Pancreas (tissue), 10 donors: ENCODE measurements around the gene SMCHD1. TPM values are rescaled to one million over a fixed set of nuclear protein-coding genes. Genes with fewer than 3 reads are reported as not detected.

Source experiments
- ATAC-seq, 4 donors: fragments of 200-7000 bp; cut with Tn5 transposase; one replicate each; pipeline versions ENCODE4 v1.8.0 to v1.9.1; 2020; ENCODE audit warnings: mild to moderate bottlenecking in 4 of 4, moderate library complexity in 4 of 4
- DNase-seq, 6 donors: peaks; one replicate each; pipeline ENCODE4 v3.0.0-alpha.2; 2020
- FAIRE-seq: peaks from 2 replicates; lab custom pipeline; 2012; peaks lifted over from hg19 to GRCh38; lab: Jason Lieb, UNC
- H3K27ac ChIP-seq, 4 donors: fragments of 200-600 bp; sonication (generic); 1 replicate in 3 of 4; 2 replicates in 1 of 4; pipeline versions ENCODE4 v1.5.0 to v1.8.0; 2020
- H3K27me3 ChIP-seq, 4 donors: fragments of 200-600 bp; one replicate each; pipeline ENCODE4 v1.8.0; 2021
- H3K36me3 ChIP-seq, 3 donors: fragments of 200-600 bp; sonication (generic) in 1 of 3; one replicate each; pipeline versions ENCODE4 v1.5.0 to v1.8.0; 2020 to 2021
- H3K4me1 ChIP-seq, 3 donors: fragments of 200-600 bp; one replicate each; pipeline ENCODE4 v1.8.0; 2021
- H3K4me3 ChIP-seq, 4 donors: fragments of 200-600 bp; sonication (generic) in 2 of 4; one replicate each; pipeline versions ENCODE4 v1.5.0 to v1.8.0; 2020 to 2021
- H3K9me3 ChIP-seq, 4 donors: fragments of 200-600 bp; one replicate each; pipeline ENCODE4 v1.8.0; 2021
- CTCF ChIP-seq, 4 donors: fragments of 200-600 bp; sonication (generic) in 3 of 4; IDR thresholded peaks; one replicate each; pipeline versions ENCODE4 v1.5.0 to v1.8.0; 2021; ENCODE audit warnings: antibody characterized with exemption in 4 of 4
- WGBS, 2 donors: extraction: QIAGEN DNeasy Blood & Tissue Kit; methylation state at CpG; one replicate each; pipeline ENCODE4 v1.1.7; 2013; 5-methylcytosine and 5-hydroxymethylcytosine counted together
- intact Hi-C, 3 donors: fragments of 100-400 bp; cut with DNase I; formaldehyde crosslinking; loops; one replicate each; pipeline versions ENCODE4 v1.11.1 to v1.14.2; 2022
- polyA plus RNA-seq, 2 donors: library from polyadenylated mRNA; stranded (reverse); fragments of 200-250 nt; gene quantifications; one replicate each; pipeline ENCODE4 v1.2.3, GENCODE V29; 2013
- total RNA-seq, 6 donors: library from RNA; stranded (reverse); fragmentation: NEBNext Ultra II Directional in 4 of 6; extraction: Animal tissue kit (Norgen Biotek cat#: 25700) in 4 of 6; gene quantifications; one replicate each; pipeline versions ENCODE4 v1.2.1 to v1.2.4, GENCODE V29; 2021 to 2023
- donor health status: healthy with polysubstance abuse.
- donor health status: DM: no; HTN: no; CAD: no; lungs with moderate emphysema.
- donor health status: DM: no; HTN: no; CAD: no.
- donor health status: control.
- donor health status: control.
- donor health status: Bipolar disorder and iron deficiency.
- donor health status: DM: yes; HTN: yes; CAD: no.
- donor health status: DM: no; HTN: no; CAD: no.
- donor health status: DM: no; HTN: no; CAD: no.
- donor health status: DM: yes; HTN: yes; CAD: no.

The SMCHD1 gene
- total and polyA plus RNA-seq, 8 donors, result 6.6 to 32.7 (median 25.2) TPM

- Histone ChIP-seq H3K27me3 (no peaks in the 10 kb centered on the region), H3K4me3 (no peak overlapping the region), H3K27ac (no peak overlapping the region), H3K36me3 (no peaks in the 10 kb centered on the region), H3K9me3 (no peaks in the 10 kb centered on the region), H3K4me1 (no peaks in the 10 kb centered on the region)
- ATAC-seq (no peak), FAIRE-seq (no peak), DNase-seq (no peak)
- intact Hi-C loops, result no loop called here
- WGBS, 2 donors, result 84 to 86% methylated on average over 8 of the region's 8 CpGs
- TF ChIP-seq CTCF (IDR thresholded peaks at IDR 0.05), result no peak
These were observed 183.7 kb downstream of the SMCHD1 start for GRCh38 chr18:2839202-2839601.

GRCh38 chr18:2840521-2840920, 185.0 kb downstream of the SMCHD1 start:
- no peaks in the 10 kb centered on the region for H3K36me3 ChIP-seq
- FAIRE-seq (no peak), DNase-seq (no peak), ATAC-seq (no peak)
- no peak for TF ChIP-seq CTCF (IDR thresholded peaks at IDR 0.05)
- H3K9me3 ChIP-seq, result no peaks in the 10 kb centered on the region
- H3K4me3 ChIP-seq, result no peak overlapping the region
- no peaks in the 10 kb centered on the region for H3K4me1 ChIP-seq
- H3K27ac ChIP-seq, result no peak overlapping the region
- H3K27me3 ChIP-seq, result no peaks in the 10 kb centered on the region
- intact Hi-C loops, result no loop called here
- 93% methylated on average over 1 of the region's 1 CpG for WGBS, 2 donors

- Histone ChIP-seq H3K4me1 (peaks cover 3 to 7% (median 7%) of the 10 kb centered on the region in 3 donors), H3K4me3 (no peak overlapping the region), H3K9me3 (no peaks in the 10 kb centered on the region), H3K36me3 (no peaks in the 10 kb centered on the region), H3K27ac (no peak overlapping the region), H3K27me3 (peaks cover 0 to 15% (median 0%) of the 10 kb centered on the region in 4 donors)
- TF ChIP-seq CTCF (IDR thresholded peaks at IDR 0.05), result no peak
- FAIRE-seq (no peak), ATAC-seq (peak in 1 of 4 donors; percentile 6), DNase-seq (peak in 1 of 6 donors; percentile 44)
- 81 to 85% methylated on average over 6 of the region's 6 CpGs for WGBS, 2 donors
- intact Hi-C loops, result no loop called here
These were observed 187.6 kb downstream of the SMCHD1 start for GRCh38 chr18:2843146-2843545.

GRCh38 chr18:2845172-2845571, 189.6 kb downstream of the SMCHD1 start:
- H3K9me3 ChIP-seq, result no peaks in the 10 kb centered on the region
- ATAC-seq, result peak in 2 of 4 donors; percentile 8 to 50
- intact Hi-C loops, result no loop called here
- no peak for TF ChIP-seq CTCF (IDR thresholded peaks at IDR 0.05)
- H3K27me3 ChIP-seq, result peaks cover 0 to 27% (median 0%) of the 10 kb centered on the region in 4 donors
- no peak overlapping the region for H3K27ac ChIP-seq
- WGBS, 2 donors, result 78 to 87% methylated on average over 4 of the region's 4 CpGs
- H3K4me3 ChIP-seq, result no peak overlapping the region
- DNase-seq, result no peak
- FAIRE-seq, result no peak
- peaks cover 3 to 7% (median 7%) of the 10 kb centered on the region in 3 donors for H3K4me1 ChIP-seq
- no peaks in the 10 kb centered on the region for H3K36me3 ChIP-seq

- H3K4me3 ChIP-seq, result peak within 1 kb of the TSS; percentile 8 to 48 (median 27)
- WGBS, 2 donors, result 1 to 2% methylated on average over 69 to 80 of the region's 80 CpGs
- H3K36me3 ChIP-seq, result no peaks in the 10 kb centered on the region
- ATAC-seq, result peak in 3 of 4 donors; percentile 58 to 63 (median 60)
- H3K4me1 ChIP-seq, result peaks cover 3 to 7% (median 7%) of the 10 kb centered on the region in 3 donors
- peak within 1 kb of the TSS in 2 of 4 donors; percentile 48 to 50 for H3K27ac ChIP-seq
- peaks cover 0 to 27% (median 0%) of the 10 kb centered on the region in 4 donors for H3K27me3 ChIP-seq
- H3K9me3 ChIP-seq, result no peaks in the 10 kb centered on the region
- TF ChIP-seq CTCF (IDR thresholded peaks at IDR 0.05), result no peak
- peak in 5 of 6 donors; percentile 16 to 78 (median 67) for DNase-seq
- no peak for FAIRE-seq
- intact Hi-C loops, result no loop called here
These were observed 191.2 kb downstream of the SMCHD1 start, which contains the start of gene EMILIN2 for GRCh38 chr18:2846636-2847316. Gene EMILIN2 (plus strand): TSS chr18:2847006. CDS start chr18:2847189, 183 bp downstream.
